Osteoblast (primary cell): Measurements from ENCODE around the gene ATXN2. TPM values are rescaled to one million over a fixed set of nuclear protein-coding genes. Genes with fewer than 3 reads are reported as not detected.
A peak's percentile ranks its signal among the peaks of the same experiment; 100 is the strongest.
"Not testable (repeated sequence)": the region's sequence is repeated elsewhere in the genome, so short reads cannot be mapped to it uniquely, and the experiment has no call there.

ENCODE experiments used
- DNase-seq: peaks from one replicate; pipeline ENCODE4 v3.0.0; 2011; ENCODE audit warnings: low spot score, mixed read lengths; ENCODE audit not compliant: insufficient read length; ENCODE audit errors: missing footprints
- H2AFZ ChIP-seq: 2 replicates; pipeline ENCODE4 v1.6.0; 2011; ENCODE audit warnings: mild to moderate bottlenecking, low read length
- H3K27ac ChIP-seq: 2 replicates; pipeline ENCODE4 v1.5.1; 2011; ENCODE audit warnings: mild to moderate bottlenecking, low read depth, low read length, moderate library complexity
- H3K27me3 ChIP-seq: 2 replicates; pipeline ENCODE4 v1.6.0; 2012; ENCODE audit warnings: mild to moderate bottlenecking, control low read depth, inconsistent platforms, low read length, moderate library complexity; ENCODE audit not compliant: insufficient read depth
- H3K36me3 ChIP-seq: 2 replicates; pipeline ENCODE4 v1.5.1; 2011; ENCODE audit warnings: mild to moderate bottlenecking, low read length, control low read depth, moderate library complexity; ENCODE audit not compliant: insufficient read depth
- H3K4me1 ChIP-seq: 2 replicates; pipeline ENCODE4 v1.5.1; 2011; ENCODE audit warnings: mild to moderate bottlenecking, low read length, control low read depth, moderate library complexity; ENCODE audit not compliant: insufficient read depth
- H3K4me2 ChIP-seq: 2 replicates; pipeline ENCODE4 v1.6.0; 2011; ENCODE audit warnings: mild to moderate bottlenecking, low read length; ENCODE audit not compliant: insufficient read depth
- H3K4me3 ChIP-seq: fragments of 200-600 bp; sonication (generic); 3 replicates; pipeline ENCODE4 v1.5.1; 2012; ENCODE audit warnings: mild to moderate bottlenecking, low read length, inconsistent platforms; ENCODE audit not compliant: insufficient read depth
- H3K79me2 ChIP-seq: 2 replicates; pipeline ENCODE4 v1.6.0; 2012; ENCODE audit warnings: mild to moderate bottlenecking, low read length, control low read depth, inconsistent platforms; ENCODE audit not compliant: insufficient read depth
- H3K9me3 ChIP-seq: 2 replicates; pipeline ENCODE4 v1.5.1; 2011; ENCODE audit warnings: low read depth, low read length, control low read depth
- H4K20me1 ChIP-seq: 2 replicates; pipeline ENCODE4 v1.6.0; 2012; ENCODE audit warnings: mild to moderate bottlenecking, low read length, control low read depth; ENCODE audit not compliant: insufficient read depth
- CTCF ChIP-seq: IDR thresholded peaks from 2 replicates; pipeline ENCODE4 v1.5.1; 2011; ENCODE audit warnings: mild to moderate bottlenecking, low read depth, low read length, moderate library complexity; ENCODE audit errors: extremely low read depth
- total RNA-seq: library from RNA; depleted of rRNA; stranded (reverse); fragments of >200 nt; gene quantifications from 2 replicates; pipeline ENCODE4 v1.2.3, GENCODE V29; 2012

ATXN2 gene
- total RNA-seq, 1 donor, result 39.4 TPM

- no peaks in the 10 kb centered on the region for H3K79me2 ChIP-seq
- H3K4me1 ChIP-seq, result no peaks in the 10 kb centered on the region
- no peak overlapping the region for H2AFZ ChIP-seq
- no peaks in the 10 kb centered on the region for H4K20me1 ChIP-seq
- DNase-seq, result no peak
- H3K27me3 ChIP-seq, result no peaks in the 10 kb centered on the region
- H3K4me3 ChIP-seq, result no peak overlapping the region
- no peaks in the 10 kb centered on the region for H3K36me3 ChIP-seq
- TF ChIP-seq CTCF, result no peak
- H3K4me2 ChIP-seq, result no peak overlapping the region
- H3K9me3 ChIP-seq, result no peaks in the 10 kb centered on the region
- no peak overlapping the region for H3K27ac ChIP-seq
Observed at GRCh38 chr12:111616177-111616623, 17.1 kb upstream of the ATXN2 start.

GRCh38 chr12:111607239-111607638, 8.1 kb upstream of the ATXN2 start:
- Histone ChIP-seq H3K79me2 (no peaks in the 10 kb centered on the region), H3K4me1 (peaks cover 10% of the 10 kb centered on the region), H3K9me3 (no peaks in the 10 kb centered on the region), H3K4me2 (no peak overlapping the region), H3K27me3 (no peaks in the 10 kb centered on the region), H2AFZ (no peak overlapping the region), H3K36me3 (no peaks in the 10 kb centered on the region), H4K20me1 (no peaks in the 10 kb centered on the region), H3K27ac (no peak overlapping the region), H3K4me3 (no peak overlapping the region)
- DNase-seq, result peak; percentile 38
- TF ChIP-seq CTCF, result no peak

- DNase-seq, result peak; percentile 19
- Histone ChIP-seq H3K27me3 (no peaks in the 10 kb centered on the region), H4K20me1 (no peaks in the 10 kb centered on the region), H3K36me3 (no peaks in the 10 kb centered on the region), H3K27ac (no peak overlapping the region), H3K9me3 (no peaks in the 10 kb centered on the region), H3K4me2 (peak overlapping the region; percentile 39), H2AFZ (no peak overlapping the region), H3K79me2 (no peaks in the 10 kb centered on the region), H3K4me1 (peaks cover 10% of the 10 kb centered on the region), H3K4me3 (no peak overlapping the region)
- no peak for TF ChIP-seq CTCF
Observed at GRCh38 chr12:111606767-111607230, 7.7 kb upstream of the ATXN2 start.

- H3K27me3 ChIP-seq, result no peaks in the 10 kb centered on the region
- H2AFZ ChIP-seq, result no peak overlapping the region
- peaks cover 10% of the 10 kb centered on the region for H3K4me1 ChIP-seq
- DNase-seq, result peak; percentile 66
- H3K27ac ChIP-seq, result no peak overlapping the region
- no peaks in the 10 kb centered on the region for H4K20me1 ChIP-seq
- no peak for TF ChIP-seq CTCF
- no peaks in the 10 kb centered on the region for H3K79me2 ChIP-seq
- no peaks in the 10 kb centered on the region for H3K9me3 ChIP-seq
- no peaks in the 10 kb centered on the region for H3K36me3 ChIP-seq
- peak overlapping the region; percentile 39 for H3K4me2 ChIP-seq
- no peak overlapping the region for H3K4me3 ChIP-seq
Observed at GRCh38 chr12:111605911-111606766, 7.0 kb upstream of the ATXN2 start.

- not testable (repeated sequence) for H3K4me3 ChIP-seq, H3K27ac ChIP-seq, H3K27me3 ChIP-seq, DNase-seq, H2AFZ ChIP-seq, H3K9me3 ChIP-seq, H3K36me3 ChIP-seq, H4K20me1 ChIP-seq, H3K4me2 ChIP-seq
- H3K79me2 ChIP-seq, result peaks cover 14% of the 10 kb centered on the region
- H3K4me1 ChIP-seq, result peaks cover 16% of the 10 kb centered on the region
Observed at GRCh38 chr12:111602857-111603256, 3.7 kb upstream of the ATXN2 start.
